HEK293 (cell line): Measurements from ENCODE around the gene TMEM271.

ENCODE experiments used
- RBAK ChIP-seq: fragments of 450-650 bp; formaldehyde crosslinking; IDR thresholded peaks from 2 replicates; pipeline ENCODE4 v1.5.1; 2016; ENCODE audit warnings: missing biosample characterization, missing genetic modification characterization
- YY1 ChIP-seq: fragments of 450-650 bp; formaldehyde crosslinking; IDR thresholded peaks from 2 replicates; pipeline ENCODE4 v1.5.1; 2018; ENCODE audit warnings: missing biosample characterization, missing genetic modification characterization
- ZNF555 ChIP-seq: fragments of 450-650 bp; formaldehyde crosslinking; conservative IDR thresholded peaks from 2 replicates; pipeline ENCODE4 v1.5.1; 2017; ENCODE audit warnings: missing biosample characterization, mild to moderate bottlenecking, missing genetic modification characterization, inconsistent platforms
- TF ChIP-seq, protein P1 (sequence below): fragments of 450-650 bp; formaldehyde crosslinking; IDR thresholded peaks from 2 replicates; pipeline ENCODE4 v1.5.1; 2016; ENCODE audit warnings: missing biosample characterization, missing genetic modification characterization
- TF ChIP-seq, protein P2 (sequence below): fragments of 450-650 bp; formaldehyde crosslinking; IDR thresholded peaks from 2 replicates; pipeline ENCODE4 v1.5.1; 2016; ENCODE audit warnings: missing biosample characterization, missing genetic modification characterization
- TF ChIP-seq, protein P3 (sequence below): fragments of 450-650 bp; IDR thresholded peaks from 2 replicates; pipeline ENCODE4 v1.5.1; 2018; ENCODE audit warnings: missing biosample characterization, missing genetic modification characterization
- TF ChIP-seq, protein P4 (sequence below): fragments of 450-650 bp; formaldehyde crosslinking; IDR thresholded peaks from 2 replicates; pipeline ENCODE4 v1.5.1; 2016; ENCODE audit warnings: missing biosample characterization, missing genetic modification characterization

- TF ChIP-seq ZNF555 (tag by site-specific recombination) (no peak), RBAK (tag by site-specific recombination) (no peak), YY1 (no peak)
- TF ChIP-seq, protein P1, sequence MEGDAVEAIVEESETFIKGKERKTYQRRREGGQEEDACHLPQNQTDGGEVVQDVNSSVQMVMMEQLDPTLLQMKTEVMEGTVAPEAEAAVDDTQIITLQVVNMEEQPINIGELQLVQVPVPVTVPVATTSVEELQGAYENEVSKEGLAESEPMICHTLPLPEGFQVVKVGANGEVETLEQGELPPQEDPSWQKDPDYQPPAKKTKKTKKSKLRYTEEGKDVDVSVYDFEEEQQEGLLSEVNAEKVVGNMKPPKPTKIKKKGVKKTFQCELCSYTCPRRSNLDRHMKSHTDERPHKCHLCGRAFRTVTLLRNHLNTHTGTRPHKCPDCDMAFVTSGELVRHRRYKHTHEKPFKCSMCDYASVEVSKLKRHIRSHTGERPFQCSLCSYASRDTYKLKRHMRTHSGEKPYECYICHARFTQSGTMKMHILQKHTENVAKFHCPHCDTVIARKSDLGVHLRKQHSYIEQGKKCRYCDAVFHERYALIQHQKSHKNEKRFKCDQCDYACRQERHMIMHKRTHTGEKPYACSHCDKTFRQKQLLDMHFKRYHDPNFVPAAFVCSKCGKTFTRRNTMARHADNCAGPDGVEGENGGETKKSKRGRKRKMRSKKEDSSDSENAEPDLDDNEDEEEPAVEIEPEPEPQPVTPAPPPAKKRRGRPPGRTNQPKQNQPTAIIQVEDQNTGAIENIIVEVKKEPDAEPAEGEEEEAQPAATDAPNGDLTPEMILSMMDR, result no peak
- TF ChIP-seq, protein P2, sequence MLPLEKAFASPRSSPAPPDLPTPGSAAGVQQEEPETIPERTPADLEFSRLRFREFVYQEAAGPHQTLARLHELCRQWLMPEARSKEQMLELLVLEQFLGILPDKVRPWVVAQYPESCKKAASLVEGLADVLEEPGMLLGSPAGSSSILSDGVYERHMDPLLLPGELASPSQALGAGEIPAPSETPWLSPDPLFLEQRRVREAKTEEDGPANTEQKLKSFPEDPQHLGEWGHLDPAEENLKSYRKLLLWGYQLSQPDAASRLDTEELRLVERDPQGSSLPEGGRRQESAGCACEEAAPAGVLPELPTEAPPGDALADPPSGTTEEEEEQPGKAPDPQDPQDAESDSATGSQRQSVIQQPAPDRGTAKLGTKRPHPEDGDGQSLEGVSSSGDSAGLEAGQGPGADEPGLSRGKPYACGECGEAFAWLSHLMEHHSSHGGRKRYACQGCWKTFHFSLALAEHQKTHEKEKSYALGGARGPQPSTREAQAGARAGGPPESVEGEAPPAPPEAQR (tag by site-specific recombination), result no peak
- TF ChIP-seq, protein P3, sequence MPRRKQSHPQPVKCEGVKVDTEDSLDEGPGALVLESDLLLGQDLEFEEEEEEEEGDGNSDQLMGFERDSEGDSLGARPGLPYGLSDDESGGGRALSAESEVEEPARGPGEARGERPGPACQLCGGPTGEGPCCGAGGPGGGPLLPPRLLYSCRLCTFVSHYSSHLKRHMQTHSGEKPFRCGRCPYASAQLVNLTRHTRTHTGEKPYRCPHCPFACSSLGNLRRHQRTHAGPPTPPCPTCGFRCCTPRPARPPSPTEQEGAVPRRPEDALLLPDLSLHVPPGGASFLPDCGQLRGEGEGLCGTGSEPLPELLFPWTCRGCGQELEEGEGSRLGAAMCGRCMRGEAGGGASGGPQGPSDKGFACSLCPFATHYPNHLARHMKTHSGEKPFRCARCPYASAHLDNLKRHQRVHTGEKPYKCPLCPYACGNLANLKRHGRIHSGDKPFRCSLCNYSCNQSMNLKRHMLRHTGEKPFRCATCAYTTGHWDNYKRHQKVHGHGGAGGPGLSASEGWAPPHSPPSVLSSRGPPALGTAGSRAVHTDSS (tag by site-specific recombination), result no peak
- TF ChIP-seq, protein P4, sequence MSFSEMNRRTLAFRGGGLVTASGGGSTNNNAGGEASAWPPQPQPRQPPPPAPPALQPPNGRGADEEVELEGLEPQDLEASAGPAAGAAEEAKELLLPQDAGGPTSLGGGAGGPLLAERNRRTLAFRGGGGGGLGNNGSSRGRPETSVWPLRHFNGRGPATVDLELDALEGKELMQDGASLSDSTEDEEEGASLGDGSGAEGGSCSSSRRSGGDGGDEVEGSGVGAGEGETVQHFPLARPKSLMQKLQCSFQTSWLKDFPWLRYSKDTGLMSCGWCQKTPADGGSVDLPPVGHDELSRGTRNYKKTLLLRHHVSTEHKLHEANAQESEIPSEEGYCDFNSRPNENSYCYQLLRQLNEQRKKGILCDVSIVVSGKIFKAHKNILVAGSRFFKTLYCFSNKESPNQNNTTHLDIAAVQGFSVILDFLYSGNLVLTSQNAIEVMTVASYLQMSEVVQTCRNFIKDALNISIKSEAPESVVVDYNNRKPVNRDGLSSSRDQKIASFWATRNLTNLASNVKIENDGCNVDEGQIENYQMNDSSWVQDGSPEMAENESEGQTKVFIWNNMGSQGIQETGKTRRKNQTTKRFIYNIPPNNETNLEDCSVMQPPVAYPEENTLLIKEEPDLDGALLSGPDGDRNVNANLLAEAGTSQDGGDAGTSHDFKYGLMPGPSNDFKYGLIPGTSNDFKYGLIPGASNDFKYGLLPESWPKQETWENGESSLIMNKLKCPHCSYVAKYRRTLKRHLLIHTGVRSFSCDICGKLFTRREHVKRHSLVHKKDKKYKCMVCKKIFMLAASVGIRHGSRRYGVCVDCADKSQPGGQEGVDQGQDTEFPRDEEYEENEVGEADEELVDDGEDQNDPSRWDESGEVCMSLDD (tag by site-specific recombination), result no peak
Observed at GRCh38 chr4:569958-570667, 6.0 kb downstream of the TMEM271 start.
